Measurements from ENCODE around the gene MAP3K5. TPM values are rescaled to one million over a fixed set of nuclear protein-coding genes. Genes with fewer than 3 reads are reported as not detected.

The MAP3K5 gene
- total RNA-seq, 1 donor from 2014 or later, result 0.09 TPM

GRCh38 chr6:136539967-136540652, 252.2 kb downstream of the MAP3K5 start:
- no peak for TF ChIP-seq CTCF (conservative IDR thresholded peaks at IDR 0.05)
- no peaks in the 10 kb centered on the region for H3K36me3 Mint-ChIP-seq (ENCODE audit: low read depth)
- DNase-seq (ENCODE audit: low read depth, low spot score), result no peak
- peaks cover 7% of the 10 kb centered on the region for H3K4me1 Mint-ChIP-seq
- peaks cover 2% of the 10 kb centered on the region for H3K9me3 Mint-ChIP-seq
- H3K27ac Mint-ChIP-seq (ENCODE audit: unreplicated experiment), result no peak overlapping the region
- no peak overlapping the region for H3K4me3 Mint-ChIP-seq
- H3K27me3 Mint-ChIP-seq (ENCODE audit: low read depth), result peaks cover 32% of the 10 kb centered on the region

GRCh38 chr6:136538836-136539235, 253.4 kb downstream of the MAP3K5 start:
- H3K27ac Mint-ChIP-seq (ENCODE audit: unreplicated experiment), result no peak overlapping the region

GRCh38 chr6:136535880-136536650, 256.2 kb downstream of the MAP3K5 start:
- Mint-ChIP-seq H3K4me1 (peaks cover 7% of the 10 kb centered on the region), H3K27me3 (ENCODE audit: low read depth) (peaks cover 5% of the 10 kb centered on the region), H3K4me3 (no peak overlapping the region), H3K27ac (ENCODE audit: unreplicated experiment) (no peak overlapping the region), H3K36me3 (ENCODE audit: low read depth) (no peaks in the 10 kb centered on the region), H3K9me3 (peaks cover 2% of the 10 kb centered on the region)
- no peak for DNase-seq (ENCODE audit: low read depth, low spot score)
- no peak for TF ChIP-seq CTCF (conservative IDR thresholded peaks at IDR 0.05)

More at GRCh38 chr6:136538836-136539235, 253.4 kb downstream of the MAP3K5 start:
- H3K4me3 Mint-ChIP-seq, result no peak overlapping the region
- H3K9me3 Mint-ChIP-seq, result peaks cover 2% of the 10 kb centered on the region
- peaks cover 19% of the 10 kb centered on the region for H3K27me3 Mint-ChIP-seq (ENCODE audit: low read depth)
- DNase-seq (ENCODE audit: low read depth, low spot score), result no peak
- H3K4me1 Mint-ChIP-seq, result peaks cover 7% of the 10 kb centered on the region
- TF ChIP-seq CTCF (conservative IDR thresholded peaks at IDR 0.05), result no peak
- no peaks in the 10 kb centered on the region for H3K36me3 Mint-ChIP-seq (ENCODE audit: low read depth)

GRCh38 chr6:136535017-136535765, 257.1 kb downstream of the MAP3K5 start:
- H3K36me3 Mint-ChIP-seq (ENCODE audit: low read depth), result no peaks in the 10 kb centered on the region
- no peak for TF ChIP-seq CTCF (conservative IDR thresholded peaks at IDR 0.05)
- peaks cover 5% of the 10 kb centered on the region for H3K4me1 Mint-ChIP-seq
- H3K9me3 Mint-ChIP-seq, result peaks cover 2% of the 10 kb centered on the region
- no peak overlapping the region for H3K27ac Mint-ChIP-seq (ENCODE audit: unreplicated experiment)
- H3K27me3 Mint-ChIP-seq (ENCODE audit: low read depth), result peaks cover 5% of the 10 kb centered on the region
- no peak for DNase-seq (ENCODE audit: low read depth, low spot score)
- H3K4me3 Mint-ChIP-seq, result no peak overlapping the region

- Mint-ChIP-seq H3K4me1 (no peaks in the 10 kb centered on the region), H3K9me3 (peaks cover 2% of the 10 kb centered on the region), H3K36me3 (ENCODE audit: low read depth) (no peaks in the 10 kb centered on the region), H3K27ac (ENCODE audit: unreplicated experiment) (no peak overlapping the region), H3K4me3 (no peak overlapping the region), H3K27me3 (ENCODE audit: low read depth) (peaks cover 5% of the 10 kb centered on the region)
- TF ChIP-seq CTCF (conservative IDR thresholded peaks at IDR 0.05), result no peak
- no peak for DNase-seq (ENCODE audit: low read depth, low spot score)
Measured at GRCh38 chr6:136534268-136534667, 258.0 kb downstream of the MAP3K5 start.
